ENCODE results near the gene COL6A1.

DNA sequence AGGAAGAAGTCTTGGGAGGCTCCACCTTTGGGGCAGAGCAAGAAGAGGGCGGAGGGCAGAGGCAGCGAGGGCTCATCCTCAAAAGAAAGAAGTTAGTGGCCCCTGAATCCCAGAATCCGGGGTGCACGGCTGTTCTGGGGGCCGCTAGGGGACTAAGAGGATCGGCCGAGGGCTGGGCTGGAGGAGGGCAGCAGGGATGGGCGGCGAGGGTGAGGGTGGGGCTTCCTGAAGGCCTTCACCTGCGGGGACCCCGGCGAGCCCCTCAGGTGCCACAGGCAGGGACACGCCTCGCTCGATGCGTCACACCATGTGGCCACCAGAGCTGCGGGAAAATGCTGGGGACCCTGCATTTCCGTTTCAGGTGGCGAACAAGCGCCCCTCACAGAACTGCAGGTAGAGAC is 23.9 kb downstream of the COL6A1 start:
- TF ChIP-seq, protein P1, sequence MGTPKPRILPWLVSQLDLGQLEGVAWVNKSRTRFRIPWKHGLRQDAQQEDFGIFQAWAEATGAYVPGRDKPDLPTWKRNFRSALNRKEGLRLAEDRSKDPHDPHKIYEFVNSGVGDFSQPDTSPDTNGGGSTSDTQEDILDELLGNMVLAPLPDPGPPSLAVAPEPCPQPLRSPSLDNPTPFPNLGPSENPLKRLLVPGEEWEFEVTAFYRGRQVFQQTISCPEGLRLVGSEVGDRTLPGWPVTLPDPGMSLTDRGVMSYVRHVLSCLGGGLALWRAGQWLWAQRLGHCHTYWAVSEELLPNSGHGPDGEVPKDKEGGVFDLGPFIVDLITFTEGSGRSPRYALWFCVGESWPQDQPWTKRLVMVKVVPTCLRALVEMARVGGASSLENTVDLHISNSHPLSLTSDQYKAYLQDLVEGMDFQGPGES (IDR thresholded peaks at IDR 0.05; ENCODE audit: low read depth, low read length): no peak
- TF ChIP-seq, protein P2, sequence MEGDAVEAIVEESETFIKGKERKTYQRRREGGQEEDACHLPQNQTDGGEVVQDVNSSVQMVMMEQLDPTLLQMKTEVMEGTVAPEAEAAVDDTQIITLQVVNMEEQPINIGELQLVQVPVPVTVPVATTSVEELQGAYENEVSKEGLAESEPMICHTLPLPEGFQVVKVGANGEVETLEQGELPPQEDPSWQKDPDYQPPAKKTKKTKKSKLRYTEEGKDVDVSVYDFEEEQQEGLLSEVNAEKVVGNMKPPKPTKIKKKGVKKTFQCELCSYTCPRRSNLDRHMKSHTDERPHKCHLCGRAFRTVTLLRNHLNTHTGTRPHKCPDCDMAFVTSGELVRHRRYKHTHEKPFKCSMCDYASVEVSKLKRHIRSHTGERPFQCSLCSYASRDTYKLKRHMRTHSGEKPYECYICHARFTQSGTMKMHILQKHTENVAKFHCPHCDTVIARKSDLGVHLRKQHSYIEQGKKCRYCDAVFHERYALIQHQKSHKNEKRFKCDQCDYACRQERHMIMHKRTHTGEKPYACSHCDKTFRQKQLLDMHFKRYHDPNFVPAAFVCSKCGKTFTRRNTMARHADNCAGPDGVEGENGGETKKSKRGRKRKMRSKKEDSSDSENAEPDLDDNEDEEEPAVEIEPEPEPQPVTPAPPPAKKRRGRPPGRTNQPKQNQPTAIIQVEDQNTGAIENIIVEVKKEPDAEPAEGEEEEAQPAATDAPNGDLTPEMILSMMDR (IDR thresholded peaks at IDR 0.05): no peak
- TF ChIP-seq RAD21 (IDR thresholded peaks at IDR 0.05; ENCODE audit: low read length) (no peak), POLR2AphosphoS5 (IDR thresholded peaks at IDR 0.05; ENCODE audit: low read depth, low read length) (no peak), MEF2A (IDR thresholded peaks at IDR 0.05; ENCODE audit: borderline replicate concordance, low read depth) (no peak), SIN3A (IDR thresholded peaks at IDR 0.05; ENCODE audit: borderline replicate concordance, low read depth, low read length) (no peak), EZH2phosphoT487 (IDR thresholded peaks at IDR 0.05; ENCODE audit: borderline replicate concordance, low read depth) (no peak)
- TF ChIP-seq, protein P3, sequence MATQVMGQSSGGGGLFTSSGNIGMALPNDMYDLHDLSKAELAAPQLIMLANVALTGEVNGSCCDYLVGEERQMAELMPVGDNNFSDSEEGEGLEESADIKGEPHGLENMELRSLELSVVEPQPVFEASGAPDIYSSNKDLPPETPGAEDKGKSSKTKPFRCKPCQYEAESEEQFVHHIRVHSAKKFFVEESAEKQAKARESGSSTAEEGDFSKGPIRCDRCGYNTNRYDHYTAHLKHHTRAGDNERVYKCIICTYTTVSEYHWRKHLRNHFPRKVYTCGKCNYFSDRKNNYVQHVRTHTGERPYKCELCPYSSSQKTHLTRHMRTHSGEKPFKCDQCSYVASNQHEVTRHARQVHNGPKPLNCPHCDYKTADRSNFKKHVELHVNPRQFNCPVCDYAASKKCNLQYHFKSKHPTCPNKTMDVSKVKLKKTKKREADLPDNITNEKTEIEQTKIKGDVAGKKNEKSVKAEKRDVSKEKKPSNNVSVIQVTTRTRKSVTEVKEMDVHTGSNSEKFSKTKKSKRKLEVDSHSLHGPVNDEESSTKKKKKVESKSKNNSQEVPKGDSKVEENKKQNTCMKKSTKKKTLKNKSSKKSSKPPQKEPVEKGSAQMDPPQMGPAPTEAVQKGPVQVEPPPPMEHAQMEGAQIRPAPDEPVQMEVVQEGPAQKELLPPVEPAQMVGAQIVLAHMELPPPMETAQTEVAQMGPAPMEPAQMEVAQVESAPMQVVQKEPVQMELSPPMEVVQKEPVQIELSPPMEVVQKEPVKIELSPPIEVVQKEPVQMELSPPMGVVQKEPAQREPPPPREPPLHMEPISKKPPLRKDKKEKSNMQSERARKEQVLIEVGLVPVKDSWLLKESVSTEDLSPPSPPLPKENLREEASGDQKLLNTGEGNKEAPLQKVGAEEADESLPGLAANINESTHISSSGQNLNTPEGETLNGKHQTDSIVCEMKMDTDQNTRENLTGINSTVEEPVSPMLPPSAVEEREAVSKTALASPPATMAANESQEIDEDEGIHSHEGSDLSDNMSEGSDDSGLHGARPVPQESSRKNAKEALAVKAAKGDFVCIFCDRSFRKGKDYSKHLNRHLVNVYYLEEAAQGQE (IDR thresholded peaks at IDR 0.05; ENCODE audit: low read depth, low read length): no peak
- TF ChIP-seq, protein P4, sequence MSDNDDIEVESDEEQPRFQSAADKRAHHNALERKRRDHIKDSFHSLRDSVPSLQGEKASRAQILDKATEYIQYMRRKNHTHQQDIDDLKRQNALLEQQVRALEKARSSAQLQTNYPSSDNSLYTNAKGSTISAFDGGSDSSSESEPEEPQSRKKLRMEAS (IDR thresholded peaks at IDR 0.05; ENCODE audit: low read depth): no peak
